Measurements from ENCODE around the gene TBC1D21. TPM values are rescaled to one million over a fixed set of nuclear protein-coding genes. Genes with fewer than 3 reads are reported as not detected.

The TBC1D21 gene
- total RNA-seq, 1 donor, result not detected

GRCh38 chr15:73857193-73857920, 16.0 kb upstream of the TBC1D21 start:
- no peak for DNase-seq (ENCODE audit: low read depth in 2 of 3, low spot score in 2 of 3)

- DNase-seq (ENCODE audit: low read depth in 2 of 3, low spot score in 2 of 3), result no peak
Observed at GRCh38 chr15:73858062-73858461, 15.3 kb upstream of the TBC1D21 start.

GRCh38 chr15:73862276-73862675, 11.1 kb upstream of the TBC1D21 start:
- no peak for DNase-seq (ENCODE audit: low read depth in 2 of 3, low spot score in 2 of 3)

GRCh38 chr15:73865379-73865778, 8.0 kb upstream of the TBC1D21 start:
- DNase-seq (ENCODE audit: low read depth in 2 of 3, low spot score in 2 of 3), result no peak

GRCh38 chr15:73865904-73866303, 7.5 kb upstream of the TBC1D21 start:
- DNase-seq (ENCODE audit: low read depth in 2 of 3, low spot score in 2 of 3), result no peak

GRCh38 chr15:73866481-73866880, 6.9 kb upstream of the TBC1D21 start:
- DNase-seq (ENCODE audit: low read depth in 2 of 3, low spot score in 2 of 3), result no peak

- no peak for DNase-seq (ENCODE audit: low read depth in 2 of 3, low spot score in 2 of 3)
Observed at GRCh38 chr15:73866881-73867410, 6.4 kb upstream of the TBC1D21 start.

GRCh38 chr15:73867426-73867825, 5.9 kb upstream of the TBC1D21 start:
- no peak for DNase-seq (ENCODE audit: low read depth in 2 of 3, low spot score in 2 of 3)

- no peak for DNase-seq (ENCODE audit: low read depth in 2 of 3, low spot score in 2 of 3)
Observed at GRCh38 chr15:73867956-73868355, 5.4 kb upstream of the TBC1D21 start.

- DNase-seq (ENCODE audit: low read depth in 2 of 3, low spot score in 2 of 3), result no peak
Observed at GRCh38 chr15:73869216-73869995, 4.0 kb upstream of the TBC1D21 start.

- peak in 2 of 3 donors; percentile 57 to 74 for DNase-seq (ENCODE audit: low read depth in 2 of 3, low spot score in 2 of 3)
Observed at GRCh38 chr15:73870700-73871408, 2.5 kb upstream of the TBC1D21 start.

GRCh38 chr15:73872346-73872745, 1.0 kb upstream of the TBC1D21 start:
- no peak for DNase-seq (ENCODE audit: low read depth in 2 of 3, low spot score in 2 of 3)

- peak; percentile 18 to 76 (median 58) for DNase-seq (ENCODE audit: low read depth in 2 of 3, low spot score in 2 of 3)
Observed at GRCh38 chr15:73873889-73874511, 636 bp downstream of the TBC1D21 start.

- DNase-seq (ENCODE audit: low read depth in 2 of 3, low spot score in 2 of 3), result no peak
Observed at GRCh38 chr15:73879426-73879825, 6.1 kb downstream of the TBC1D21 start.

GRCh38 chr15:73881579-73882320, 8.4 kb downstream of the TBC1D21 start:
- DNase-seq (ENCODE audit: low read depth in 2 of 3, low spot score in 2 of 3), result no peak

GRCh38 chr15:73882761-73883419, 9.5 kb downstream of the TBC1D21 start:
- no peak for DNase-seq (ENCODE audit: low read depth in 2 of 3, low spot score in 2 of 3)

GRCh38 chr15:73884159-73884558, 10.8 kb downstream of the TBC1D21 start:
- DNase-seq (ENCODE audit: low read depth in 2 of 3, low spot score in 2 of 3), result no peak

- DNase-seq (ENCODE audit: low read depth in 2 of 3, low spot score in 2 of 3), result no peak
Observed at GRCh38 chr15:73885954-73886700, 12.8 kb downstream of the TBC1D21 start.

Data from hematopoietic multipotent progenitor cell (in vitro differentiated cells).